ENCODE data around the gene PRR35.

DNA sequence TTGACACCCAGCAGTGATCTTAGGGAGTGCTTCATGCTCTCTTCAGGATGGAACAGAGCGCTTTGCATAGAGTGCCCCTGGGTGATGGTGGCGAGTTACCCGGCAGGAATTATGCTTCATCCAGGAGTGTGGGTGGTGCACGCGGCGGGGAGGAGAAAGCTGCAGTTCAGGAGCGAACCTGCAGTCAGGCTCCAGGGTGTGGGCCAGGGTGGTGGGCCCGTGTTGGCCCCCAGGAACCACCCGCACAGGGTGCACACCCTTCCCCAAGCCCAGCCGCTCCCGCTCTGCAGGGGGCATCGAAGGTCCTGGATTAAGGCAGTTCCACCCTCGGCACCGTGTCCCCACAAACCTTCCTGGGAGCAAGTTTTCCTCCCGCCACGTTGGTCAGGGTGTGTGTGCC is 33.6 kb downstream of the PRR35 start:
- TF ChIP-seq ZNF274 (IDR thresholded peaks at IDR 0.05; ENCODE audit: low read depth, low read length) (no peak), SUZ12 (IDR thresholded peaks at IDR 0.05; ENCODE audit: extremely low read depth, insufficient read depth, insufficient read length) (no peak)
